Smooth muscle cell (in vitro differentiated cells): ENCODE data around the gene CARMIL1. TPM values are rescaled to one million over a fixed set of nuclear protein-coding genes. Genes with fewer than 3 reads are reported as not detected.

Experiments used
- DNase-seq: peaks from one replicate; lab custom pipeline; 2025; ENCODE audit not compliant: unreplicated experiment; lab: John Stamatoyannopoulos, UW
- H2AFZ ChIP-seq: fragments of 200-600 bp; sonication (generic); 2 replicates; pipeline ENCODE4 v1.6.0; 2016; ENCODE audit warnings: antibody characterized with exemption, low read depth, mild to moderate bottlenecking
- H3F3A ChIP-seq: fragments of 200-600 bp; sonication (generic); 2 replicates; pipeline ENCODE4 v1.6.0; 2017; ENCODE audit warnings: antibody characterized with exemption, low read depth
- H3K27ac ChIP-seq: fragments of 200-600 bp; sonication (generic); 2 replicates; pipeline ENCODE4 v1.5.1; 2016; ENCODE audit warnings: low read depth, mild to moderate bottlenecking
- H3K27me3 ChIP-seq: fragments of 200-600 bp; sonication (generic); 2 replicates; pipeline ENCODE4 v1.6.1; 2016; ENCODE audit warnings: low read depth, mild to moderate bottlenecking
- H3K36me3 ChIP-seq: fragments of 200-600 bp; sonication (generic); 2 replicates; pipeline ENCODE4 v1.5.1; 2016; ENCODE audit warnings: low read depth
- H3K4me1 ChIP-seq: fragments of 200-600 bp; sonication (generic); 2 replicates; pipeline ENCODE4 v1.5.1; 2016; ENCODE audit warnings: low read depth
- H3K4me2 ChIP-seq: fragments of 200-600 bp; sonication (generic); 2 replicates; pipeline ENCODE4 v1.6.0; 2016; ENCODE audit warnings: mild to moderate bottlenecking
- H3K4me3 ChIP-seq: fragments of 200-600 bp; sonication (generic); 2 replicates; pipeline ENCODE4 v1.5.1; 2016; ENCODE audit warnings: mild to moderate bottlenecking
- H3K79me2 ChIP-seq: fragments of 200-600 bp; sonication (generic); 2 replicates; pipeline ENCODE4 v1.6.0; 2016; ENCODE audit warnings: low read depth, mild to moderate bottlenecking
- H3K9ac ChIP-seq: fragments of 200-600 bp; sonication (generic); 2 replicates; pipeline ENCODE4 v1.6.0; 2016; ENCODE audit warnings: low read depth
- H3K9me3 ChIP-seq: fragments of 200-600 bp; sonication (generic); replicated peaks from 2 replicates; pipeline ENCODE4 v1.5.1; 2016; ENCODE audit warnings: low read depth
- H4K20me1 ChIP-seq: fragments of 200-600 bp; sonication (generic); 2 replicates; pipeline ENCODE4 v1.6.0; 2016; ENCODE audit warnings: low read depth
- WGBS: methylation state at CpG from one replicate; pipeline ENCODE4 v1.1.7; 2016; ENCODE audit warnings: low lambda C conversion rate; 5-methylcytosine and 5-hydroxymethylcytosine counted together
- polyA plus RNA-seq: library from polyadenylated mRNA; unstranded; fragments of >200 nt; fragmentation: Nextera tagmentation; extraction: Ambion mirVana; gene quantifications from 2 replicates; pipeline ENCODE4 v1.2.1, GENCODE V29; 2016
- total RNA-seq: library from RNA; depleted of rRNA; stranded (reverse); fragments of >200 nt; gene quantifications from 2 replicates; pipeline ENCODE4 v1.2.3, GENCODE V29; 2014
- TF ChIP-seq, protein P1 (sequence below): fragments of 200-600 bp; sonication (generic); IDR thresholded peaks from 2 replicates; pipeline ENCODE4 v1.5.1; 2017; ENCODE audit warnings: borderline replicate concordance, mild to moderate bottlenecking, antibody characterized with exemption; ENCODE audit not compliant: insufficient read depth, poor library complexity, severe bottlenecking

Gene CARMIL1
- total and polyA plus RNA-seq, 2 experiments from 2014 or later: 7.6 to 24.1 TPM

DNA sequence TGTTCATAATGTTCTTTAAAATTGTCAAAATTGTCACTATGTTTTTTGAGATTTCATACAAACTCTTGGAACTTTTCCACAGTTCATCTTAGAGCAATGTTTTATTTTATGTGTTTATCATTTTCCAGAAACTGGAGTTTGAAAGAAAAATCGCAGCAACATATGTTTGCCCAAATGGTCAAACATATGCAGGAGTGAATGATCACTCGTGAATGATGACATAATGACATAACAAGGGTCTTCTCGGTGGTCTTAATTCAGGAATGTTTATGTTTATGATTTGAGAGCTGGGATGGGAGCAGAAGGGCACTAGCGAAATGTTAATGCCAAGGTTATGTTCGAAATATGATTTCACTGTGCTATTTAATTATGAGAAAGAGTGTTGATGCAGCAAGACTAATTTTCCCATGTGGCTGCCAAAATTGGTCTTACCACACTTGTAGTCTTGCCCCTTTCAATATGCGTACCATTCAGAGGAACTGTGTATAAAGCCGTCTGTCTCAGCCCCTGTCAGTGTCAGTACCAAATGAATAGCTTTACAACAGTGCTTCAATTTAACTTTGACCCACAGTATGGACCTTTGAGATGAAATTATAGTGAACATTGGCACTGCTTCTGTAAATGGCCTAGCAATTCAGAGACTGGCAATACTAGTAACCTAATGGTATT lies 152.3 kb downstream of the CARMIL1 start:
- peaks cover 4% of the 10 kb centered on the region for H3K79me2 ChIP-seq
- no peak overlapping the region for H3K27ac ChIP-seq
- 90% methylated on average over 7 of the region's 7 CpGs for WGBS
- TF ChIP-seq, protein P1, sequence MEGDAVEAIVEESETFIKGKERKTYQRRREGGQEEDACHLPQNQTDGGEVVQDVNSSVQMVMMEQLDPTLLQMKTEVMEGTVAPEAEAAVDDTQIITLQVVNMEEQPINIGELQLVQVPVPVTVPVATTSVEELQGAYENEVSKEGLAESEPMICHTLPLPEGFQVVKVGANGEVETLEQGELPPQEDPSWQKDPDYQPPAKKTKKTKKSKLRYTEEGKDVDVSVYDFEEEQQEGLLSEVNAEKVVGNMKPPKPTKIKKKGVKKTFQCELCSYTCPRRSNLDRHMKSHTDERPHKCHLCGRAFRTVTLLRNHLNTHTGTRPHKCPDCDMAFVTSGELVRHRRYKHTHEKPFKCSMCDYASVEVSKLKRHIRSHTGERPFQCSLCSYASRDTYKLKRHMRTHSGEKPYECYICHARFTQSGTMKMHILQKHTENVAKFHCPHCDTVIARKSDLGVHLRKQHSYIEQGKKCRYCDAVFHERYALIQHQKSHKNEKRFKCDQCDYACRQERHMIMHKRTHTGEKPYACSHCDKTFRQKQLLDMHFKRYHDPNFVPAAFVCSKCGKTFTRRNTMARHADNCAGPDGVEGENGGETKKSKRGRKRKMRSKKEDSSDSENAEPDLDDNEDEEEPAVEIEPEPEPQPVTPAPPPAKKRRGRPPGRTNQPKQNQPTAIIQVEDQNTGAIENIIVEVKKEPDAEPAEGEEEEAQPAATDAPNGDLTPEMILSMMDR: no peak
- no peak for DNase-seq
- no peaks in the 10 kb centered on the region for H3K9me3 ChIP-seq
- no peaks in the 10 kb centered on the region for H3K36me3 ChIP-seq
- no peaks in the 10 kb centered on the region for H3F3A ChIP-seq
- H2AFZ ChIP-seq: no peak overlapping the region
- H3K4me3 ChIP-seq: no peak overlapping the region
- H4K20me1 ChIP-seq: no peaks in the 10 kb centered on the region
- H3K27me3 ChIP-seq: no peaks in the 10 kb centered on the region
- no peak overlapping the region for H3K9ac ChIP-seq
- no peaks in the 10 kb centered on the region for H3K4me1 ChIP-seq
- H3K4me2 ChIP-seq: no peak overlapping the region

DNA sequence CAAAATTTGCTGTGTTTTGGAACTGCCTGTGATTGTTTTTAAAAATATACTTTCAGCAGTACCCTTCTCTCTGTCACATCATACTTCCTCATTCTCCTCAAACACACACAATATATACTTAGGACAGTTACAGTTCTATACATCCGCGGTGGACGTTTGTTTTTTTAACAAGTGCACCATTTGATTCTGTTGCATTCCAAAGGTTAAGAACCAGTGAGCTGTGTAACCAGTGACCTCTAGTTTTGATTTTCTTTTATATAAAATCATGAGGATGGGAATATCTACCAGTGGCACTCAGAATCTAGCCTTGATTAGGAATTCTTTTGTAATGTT lies 152.8 kb downstream of the CARMIL1 start:
- no peaks in the 10 kb centered on the region for H3K27me3 ChIP-seq
- H2AFZ ChIP-seq: no peak overlapping the region
- H3K79me2 ChIP-seq: peaks cover 4% of the 10 kb centered on the region
- no peaks in the 10 kb centered on the region for H3F3A ChIP-seq
- H3K4me1 ChIP-seq: no peaks in the 10 kb centered on the region
- no peak overlapping the region for H3K9ac ChIP-seq
- no peaks in the 10 kb centered on the region for H4K20me1 ChIP-seq
- TF ChIP-seq, protein P1: no peak
- no peak overlapping the region for H3K27ac ChIP-seq
- no peak overlapping the region for H3K4me2 ChIP-seq
- WGBS: 87% methylated on average over 3 of the region's 3 CpGs
- no peak for DNase-seq
- H3K4me3 ChIP-seq: no peak overlapping the region
- no peaks in the 10 kb centered on the region for H3K9me3 ChIP-seq
- H3K36me3 ChIP-seq: no peaks in the 10 kb centered on the region

DNA sequence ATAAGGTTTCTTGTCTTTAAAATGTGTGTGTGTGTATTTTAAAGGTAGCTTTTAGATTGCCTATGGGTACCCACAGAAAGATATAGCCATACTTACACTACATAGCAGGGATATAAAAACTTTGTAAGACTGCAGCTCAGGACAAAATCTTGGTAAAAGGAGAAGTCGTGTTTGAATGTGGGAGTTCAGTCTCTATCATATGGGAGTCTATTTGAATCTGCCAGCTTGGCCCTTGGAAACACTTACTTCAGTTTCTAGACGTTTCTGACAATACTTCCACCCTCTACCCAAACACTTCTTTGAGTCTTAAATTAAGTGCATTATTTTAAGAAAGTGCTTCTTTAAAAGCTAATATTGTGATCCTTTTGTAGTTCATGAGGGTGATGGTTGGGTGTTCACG lies 155.7 kb downstream of the CARMIL1 start:
- H4K20me1 ChIP-seq: no peaks in the 10 kb centered on the region
- H3K4me1 ChIP-seq: no peaks in the 10 kb centered on the region
- peaks cover 4% of the 10 kb centered on the region for H3K79me2 ChIP-seq
- no peaks in the 10 kb centered on the region for H3F3A ChIP-seq
- H3K4me3 ChIP-seq: no peak overlapping the region
- TF ChIP-seq, protein P1: no peak
- no peak overlapping the region for H3K27ac ChIP-seq
- no peak for DNase-seq
- no peak overlapping the region for H3K4me2 ChIP-seq
- WGBS: 95% methylated on average over 3 of the region's 3 CpGs
- no peak overlapping the region for H2AFZ ChIP-seq
- H3K36me3 ChIP-seq: no peaks in the 10 kb centered on the region
- H3K9me3 ChIP-seq: no peaks in the 10 kb centered on the region
- no peaks in the 10 kb centered on the region for H3K27me3 ChIP-seq
- H3K9ac ChIP-seq: no peak overlapping the region

DNA sequence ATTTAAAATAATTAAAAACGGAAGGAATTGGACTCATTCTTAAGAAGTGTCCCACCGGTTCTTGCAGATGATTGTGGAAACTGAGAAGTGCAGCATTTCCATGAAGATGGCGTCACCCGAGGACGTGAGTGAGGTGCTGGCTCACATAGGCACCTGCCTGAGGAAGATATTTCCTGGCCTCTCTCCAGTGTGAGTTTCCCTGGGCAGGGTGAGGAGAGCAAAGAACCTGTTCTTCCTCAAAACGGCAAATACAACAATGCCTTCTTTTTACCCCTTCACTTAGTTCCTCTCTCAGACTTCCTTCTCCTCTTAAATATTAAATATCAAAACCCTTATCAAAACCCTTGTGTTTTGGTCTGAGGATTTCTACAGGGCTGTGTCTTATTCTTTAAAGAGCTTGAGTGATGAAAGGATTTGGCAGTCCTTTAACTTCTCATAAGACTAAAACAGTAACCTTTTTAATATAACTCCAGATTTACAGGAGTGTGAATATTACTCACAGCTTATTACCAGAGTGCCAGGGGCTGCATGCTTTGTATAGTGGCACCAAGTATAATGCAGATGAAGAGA lies 156.3 kb downstream of the CARMIL1 start:
- no peaks in the 10 kb centered on the region for H3K9me3 ChIP-seq
- no peak for DNase-seq
- H3K79me2 ChIP-seq: peaks cover 2% of the 10 kb centered on the region
- H2AFZ ChIP-seq: no peak overlapping the region
- H3K4me3 ChIP-seq: no peak overlapping the region
- TF ChIP-seq, protein P1: no peak
- H3K4me2 ChIP-seq: no peak overlapping the region
- no peaks in the 10 kb centered on the region for H3K27me3 ChIP-seq
- H3F3A ChIP-seq: no peaks in the 10 kb centered on the region
- H3K9ac ChIP-seq: no peak overlapping the region
- WGBS: 93% methylated on average over 6 of the region's 6 CpGs
- H4K20me1 ChIP-seq: no peaks in the 10 kb centered on the region
- H3K4me1 ChIP-seq: no peaks in the 10 kb centered on the region
- H3K36me3 ChIP-seq: no peaks in the 10 kb centered on the region
- no peak overlapping the region for H3K27ac ChIP-seq
